GM18870 (cell line): ENCODE results near the gene TOX2.

ENCODE experiments used
- ATAC-seq: cut with Tn5 transposase; IDR thresholded peaks from one replicate; pipeline ENCODE4 v1.9.1; 2021; ENCODE audit warnings: moderate library complexity; ENCODE audit not compliant: unreplicated experiment

The TOX2 gene

GRCh38 chr20:44117296-44118184, 202.9 kb downstream of the TOX2 start:
- ATAC-seq = no peak

GRCh38 chr20:44118185-44119033, 203.8 kb downstream of the TOX2 start:
- no peak for ATAC-seq
